Stimulated activated CD8-positive, alpha-beta memory T cell treated with anti-CD3 and anti-CD28 coated beads, Interleukin-15, amount 100 ng/mL, for 4 hours (primary cell): Measurements from ENCODE around the gene ZNF346.
"Not testable (repeated sequence)": the region's sequence is repeated elsewhere in the genome, so short reads cannot be mapped to it uniquely, and the experiment has no call there.

ENCODE experiments used
- DNase-seq, 2 donors: peaks; one replicate each; pipeline ENCODE4 v3.0.0-alpha.2; 2020; ENCODE audit warnings: low read depth in 2 of 2

ZNF346 gene, protein sequence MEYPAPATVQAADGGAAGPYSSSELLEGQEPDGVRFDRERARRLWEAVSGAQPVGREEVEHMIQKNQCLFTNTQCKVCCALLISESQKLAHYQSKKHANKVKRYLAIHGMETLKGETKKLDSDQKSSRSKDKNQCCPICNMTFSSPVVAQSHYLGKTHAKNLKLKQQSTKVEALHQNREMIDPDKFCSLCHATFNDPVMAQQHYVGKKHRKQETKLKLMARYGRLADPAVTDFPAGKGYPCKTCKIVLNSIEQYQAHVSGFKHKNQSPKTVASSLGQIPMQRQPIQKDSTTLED

DNA sequence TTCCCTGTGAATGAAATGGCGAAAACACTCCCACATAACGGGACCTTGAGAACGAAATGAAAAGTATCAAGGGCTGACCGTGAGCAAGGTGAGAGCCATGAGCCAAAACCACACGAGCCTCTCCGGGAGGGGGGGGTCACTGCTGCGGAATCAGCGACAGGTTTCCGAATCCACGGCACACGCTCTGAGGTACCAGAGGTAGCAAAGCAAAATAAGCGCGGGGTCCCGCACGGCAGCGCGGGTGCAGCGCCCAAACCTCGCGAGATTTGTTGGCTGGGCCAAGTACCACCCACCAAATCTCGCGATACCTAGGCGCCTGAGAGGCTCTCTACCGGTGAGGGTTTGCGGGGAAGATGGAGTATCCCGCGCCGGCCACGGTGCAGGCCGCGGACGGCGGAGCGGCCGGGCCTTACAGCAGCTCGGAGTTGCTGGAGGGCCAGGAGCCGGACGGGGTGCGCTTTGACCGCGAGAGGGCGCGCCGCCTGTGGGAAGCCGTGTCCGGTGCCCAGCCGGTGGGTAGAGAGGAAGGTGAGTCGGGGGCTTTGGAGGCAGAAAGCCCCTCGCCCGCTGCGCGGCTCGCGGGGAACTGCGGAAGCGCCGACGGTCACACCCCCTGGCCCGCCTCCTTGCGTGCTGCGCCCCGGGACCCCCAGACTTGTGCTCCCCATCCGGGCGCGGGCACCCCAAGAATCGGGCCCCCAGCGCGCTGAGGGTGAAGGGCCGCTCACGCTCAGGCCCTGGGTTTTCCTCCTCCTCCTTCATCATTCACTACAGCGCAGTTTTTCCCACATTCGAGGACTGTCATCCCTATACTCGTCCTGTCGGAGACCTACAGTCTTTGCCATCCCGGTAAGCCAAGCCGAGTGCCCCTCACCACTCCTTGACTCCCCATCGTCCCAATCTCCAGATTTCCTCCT lies at the start of gene ZNF346:
Gene ZNF346, plus strand, starts transcription at position 311 of the 917 bp plus-strand sequence. Its CDS starts 43 bp downstream, at position 354.
- peak; percentile 73 to 81 for DNase-seq

DNA sequence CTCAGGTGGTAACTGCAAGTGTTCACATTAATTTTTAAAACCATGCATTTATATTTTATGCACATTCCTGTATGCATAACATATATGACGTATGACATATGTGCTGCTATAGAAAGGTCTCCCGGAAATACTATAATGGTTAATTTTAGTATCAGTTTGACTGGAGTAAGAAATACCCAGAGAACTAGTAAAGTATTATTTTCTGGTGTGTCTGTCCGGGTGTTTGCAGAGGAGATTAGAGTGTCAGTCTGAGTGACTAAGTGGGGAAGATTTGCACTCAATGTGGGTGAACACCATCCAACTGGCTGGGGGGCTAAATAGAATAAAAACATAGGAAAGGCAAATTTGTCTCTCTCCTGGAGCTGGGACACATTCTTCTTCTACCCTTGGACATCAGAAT lies 42.8 kb upstream of the ZNF346 start:
- no peak for DNase-seq

DNA sequence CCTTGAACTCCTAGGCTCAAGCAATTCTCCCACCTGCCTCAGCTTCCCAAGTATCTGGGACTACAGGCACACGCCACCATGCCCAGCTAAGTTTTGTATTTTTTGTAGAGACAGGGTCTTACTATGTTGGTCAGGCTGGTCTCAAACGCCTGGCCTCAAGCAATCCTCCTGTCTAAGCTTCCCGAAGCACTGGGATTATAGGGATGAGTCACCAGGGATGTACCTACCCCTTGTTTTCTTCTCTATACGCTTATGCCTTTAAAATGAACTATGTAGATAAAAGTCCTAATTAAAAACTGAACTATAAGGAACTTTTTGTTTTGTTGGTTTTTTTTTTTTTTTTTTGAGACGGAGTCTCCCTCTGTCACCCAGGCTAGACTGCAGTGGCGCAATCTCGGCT lies 41.7 kb upstream of the ZNF346 start:
- no peak for DNase-seq

GRCh38 chr5:176983112-176983511 lies 39.4 kb upstream of the ZNF346 start:
- DNase-seq: not testable (repeated sequence)

DNA sequence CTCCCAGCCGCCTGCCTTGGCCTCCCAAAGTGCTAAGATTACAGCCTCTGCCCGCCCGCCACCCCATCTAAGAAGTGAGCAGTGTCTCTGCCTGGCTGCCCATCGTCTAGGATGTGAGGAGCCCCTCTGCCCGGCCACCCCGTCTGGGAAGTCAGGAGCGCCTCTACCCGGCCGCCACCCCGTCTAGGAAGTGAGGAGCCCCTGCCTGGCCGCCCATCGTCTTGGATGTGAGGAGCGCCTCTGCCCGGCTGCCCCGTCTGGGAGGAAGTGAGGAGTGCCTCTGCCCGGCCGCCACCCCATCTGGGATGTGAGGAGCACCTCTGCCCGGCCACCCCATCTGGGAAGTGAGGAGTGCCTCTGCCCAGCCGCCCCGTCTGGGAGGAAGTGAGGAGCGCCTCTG lies 38.9 kb upstream of the ZNF346 start:
- not testable (repeated sequence) for DNase-seq

DNA sequence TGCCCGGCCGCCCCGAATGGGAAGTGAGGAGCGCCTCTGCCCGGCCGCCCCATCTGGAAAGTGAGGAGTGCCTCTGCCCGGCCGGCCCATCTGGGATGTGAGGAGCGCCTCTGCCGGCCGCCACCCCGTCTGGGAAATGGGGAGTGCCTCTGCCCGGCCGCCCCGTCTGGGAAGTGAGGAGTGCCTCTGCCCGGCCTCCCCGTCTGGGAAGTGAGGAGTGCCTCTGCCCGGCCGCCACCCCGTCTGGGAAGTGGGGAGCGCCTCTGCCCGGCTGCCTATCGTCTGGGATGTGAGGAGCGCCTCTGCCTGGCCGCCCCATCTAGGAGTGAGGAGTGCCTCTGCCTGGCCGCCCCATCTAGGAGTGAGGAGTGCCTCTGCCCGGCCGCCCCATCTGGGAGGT lies 38.3 kb upstream of the ZNF346 start:
- DNase-seq: not testable (repeated sequence)

DNA sequence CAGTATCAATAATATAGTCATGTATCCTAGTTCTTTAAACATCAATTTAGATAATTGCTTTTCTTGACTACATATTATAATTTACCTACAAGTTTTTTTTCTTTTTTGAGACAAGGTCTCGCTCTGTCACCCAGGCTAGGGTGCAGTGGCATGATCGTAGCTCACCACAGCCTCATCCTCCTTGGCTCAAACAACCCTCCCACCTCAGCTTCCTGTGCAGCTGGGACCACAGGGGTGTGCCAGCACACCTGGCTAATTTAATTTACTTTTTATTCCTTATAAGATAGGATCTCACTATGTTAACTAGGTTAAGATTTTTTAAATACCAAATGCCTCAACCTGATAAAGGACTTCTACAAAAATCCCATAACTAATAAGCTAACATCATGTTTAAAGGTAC lies 37.0 kb upstream of the ZNF346 start:
- DNase-seq: peak in 1 of 2 donors; percentile 11

DNA sequence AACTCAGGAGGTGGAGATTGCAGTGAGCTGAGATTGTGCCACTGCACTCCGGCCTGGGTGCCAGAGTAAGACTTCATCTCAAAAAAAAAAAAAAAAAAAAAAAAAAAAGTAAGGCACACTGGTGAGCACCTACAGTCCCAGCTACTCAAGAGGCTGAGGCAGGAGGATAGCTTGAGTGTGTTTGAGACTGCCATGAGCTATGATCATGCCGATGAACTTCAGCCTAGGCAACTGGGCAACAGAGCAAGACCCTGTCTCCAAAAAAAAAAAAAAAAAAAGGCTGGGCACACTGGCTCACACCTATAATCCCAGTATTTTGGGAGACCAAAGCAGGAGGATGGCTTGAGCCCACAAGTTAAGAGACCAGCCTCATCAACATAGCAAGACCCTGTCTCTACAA lies 36.2 kb upstream of the ZNF346 start:
- no peak for DNase-seq

DNA sequence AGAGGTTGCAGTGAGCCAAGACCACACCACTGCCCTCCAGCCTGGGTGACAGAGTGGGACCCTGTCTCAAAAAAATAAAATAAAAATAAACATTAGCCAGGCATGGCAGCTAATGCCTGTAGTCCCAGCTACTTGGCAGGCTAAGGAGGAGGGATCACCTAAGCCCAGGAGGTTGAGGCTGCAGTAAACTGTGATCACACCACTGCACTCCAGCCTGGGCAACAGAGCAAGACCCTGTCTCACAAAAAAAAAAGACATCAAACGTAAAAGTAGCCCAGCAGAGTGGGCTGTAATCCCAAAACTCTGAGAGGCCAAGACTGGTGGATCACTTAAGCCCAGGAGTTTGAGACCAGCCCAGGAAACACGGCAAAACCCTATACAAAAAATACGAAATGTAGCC lies 34.9 kb upstream of the ZNF346 start:
- no peak for DNase-seq

DNA sequence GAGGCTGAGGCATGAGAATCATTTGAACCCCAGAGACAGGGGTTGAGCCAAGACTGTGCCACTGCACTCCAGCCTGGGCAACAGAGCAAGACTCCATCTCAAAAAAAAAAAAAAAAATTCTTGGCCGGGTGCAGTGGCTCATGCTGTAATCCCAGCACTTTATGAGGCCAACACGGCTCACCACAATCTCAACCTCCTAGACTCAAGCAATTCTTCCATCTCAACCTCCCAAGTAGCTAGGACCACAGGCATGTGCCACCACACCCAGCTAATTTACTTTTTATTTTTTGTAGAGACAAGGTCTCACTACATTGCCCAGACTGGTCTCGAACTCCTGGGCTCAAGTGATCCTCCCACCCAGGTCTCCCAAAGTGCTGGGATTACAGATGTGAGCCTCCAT lies 29.4 kb upstream of the ZNF346 start:
- DNase-seq: not testable (repeated sequence)

- no peak for DNase-seq
These were observed 27.9 kb upstream of the ZNF346 start for GRCh38 chr5:176994460-176995121.

DNA sequence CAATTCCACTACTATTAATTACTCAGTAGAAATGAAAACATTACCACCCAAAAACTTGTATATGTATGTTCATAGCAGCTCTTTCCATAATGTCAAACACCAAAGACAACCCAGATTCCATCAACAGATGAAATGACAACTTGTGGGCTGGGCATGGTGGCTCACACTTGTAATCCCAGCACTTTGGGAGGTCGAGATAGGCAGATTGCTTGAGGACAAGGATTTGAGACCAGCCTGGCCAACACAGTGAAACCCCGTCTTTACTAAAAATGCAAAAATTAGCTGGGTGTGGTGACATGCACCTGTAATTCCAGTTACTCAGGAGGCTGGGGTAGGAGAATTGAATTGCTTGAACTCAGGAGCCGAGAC lies 27.4 kb upstream of the ZNF346 start:
- DNase-seq: no peak

GRCh38 chr5:176995896-176996767 lies 26.4 kb upstream of the ZNF346 start:
- no peak for DNase-seq

DNA sequence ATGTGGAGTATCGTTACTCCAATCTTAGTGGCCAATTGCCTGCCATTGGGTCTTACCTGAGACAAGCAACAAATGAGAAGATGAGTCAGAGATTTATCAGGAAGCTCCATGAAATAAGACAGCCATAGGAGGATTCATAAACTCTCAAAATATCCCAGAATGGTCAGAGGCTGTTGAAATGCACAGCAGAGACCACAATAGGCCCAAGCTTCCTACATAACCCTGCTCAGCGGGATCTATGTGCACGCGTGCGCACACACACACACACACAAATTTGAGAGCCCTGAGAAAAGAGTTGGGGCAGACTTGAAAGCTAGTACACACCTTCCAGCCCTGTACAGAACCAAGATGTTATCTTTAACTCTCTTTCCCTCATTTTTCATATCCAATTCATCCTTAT lies 25.7 kb upstream of the ZNF346 start:
- no peak for DNase-seq

- no peak for DNase-seq
These were observed 23.7 kb upstream of the ZNF346 start for GRCh38 chr5:176998828-176999227.

GRCh38 chr5:176999526-176999925 lies 23.0 kb upstream of the ZNF346 start:
- DNase-seq: not testable (repeated sequence)

DNA sequence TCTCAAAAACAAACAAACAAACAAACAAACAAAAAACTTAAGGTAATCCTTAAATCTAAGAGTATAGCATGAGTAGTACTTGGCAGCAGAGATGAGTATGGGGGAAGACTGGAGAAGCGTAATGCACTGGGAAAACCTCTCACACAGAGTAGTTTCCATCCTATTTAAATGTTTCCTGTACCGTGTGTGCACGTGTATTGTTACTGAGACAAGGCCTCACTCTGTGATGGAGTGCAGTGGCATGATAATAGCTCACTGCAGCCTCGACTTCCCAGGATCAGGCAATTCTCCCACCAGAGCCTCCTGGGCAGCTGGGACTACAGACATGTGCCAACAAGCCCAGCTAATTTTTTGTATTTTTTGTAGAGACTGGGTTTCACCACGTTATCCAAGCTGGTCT lies 18.8 kb upstream of the ZNF346 start:
- no peak for DNase-seq

DNA sequence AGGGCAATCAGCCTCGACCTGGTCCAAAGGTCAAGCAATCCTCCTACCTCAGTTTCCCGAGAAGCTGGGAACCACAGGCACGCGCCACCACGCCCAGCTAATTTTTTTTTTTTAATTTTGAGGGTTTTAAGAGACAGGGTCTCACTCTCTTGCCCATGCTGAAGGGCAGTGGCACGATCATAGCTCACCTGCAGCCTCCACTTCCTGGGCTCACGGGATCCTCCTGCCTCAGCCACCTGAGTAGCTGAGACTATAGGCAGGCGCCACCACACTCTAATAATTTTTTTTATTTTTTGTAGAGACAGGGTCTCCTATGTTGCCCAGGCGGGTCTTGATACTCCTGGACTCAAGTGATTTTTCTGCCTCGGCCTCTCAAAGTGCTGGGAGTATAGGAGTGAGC lies 17.5 kb upstream of the ZNF346 start:
- no peak for DNase-seq

DNA sequence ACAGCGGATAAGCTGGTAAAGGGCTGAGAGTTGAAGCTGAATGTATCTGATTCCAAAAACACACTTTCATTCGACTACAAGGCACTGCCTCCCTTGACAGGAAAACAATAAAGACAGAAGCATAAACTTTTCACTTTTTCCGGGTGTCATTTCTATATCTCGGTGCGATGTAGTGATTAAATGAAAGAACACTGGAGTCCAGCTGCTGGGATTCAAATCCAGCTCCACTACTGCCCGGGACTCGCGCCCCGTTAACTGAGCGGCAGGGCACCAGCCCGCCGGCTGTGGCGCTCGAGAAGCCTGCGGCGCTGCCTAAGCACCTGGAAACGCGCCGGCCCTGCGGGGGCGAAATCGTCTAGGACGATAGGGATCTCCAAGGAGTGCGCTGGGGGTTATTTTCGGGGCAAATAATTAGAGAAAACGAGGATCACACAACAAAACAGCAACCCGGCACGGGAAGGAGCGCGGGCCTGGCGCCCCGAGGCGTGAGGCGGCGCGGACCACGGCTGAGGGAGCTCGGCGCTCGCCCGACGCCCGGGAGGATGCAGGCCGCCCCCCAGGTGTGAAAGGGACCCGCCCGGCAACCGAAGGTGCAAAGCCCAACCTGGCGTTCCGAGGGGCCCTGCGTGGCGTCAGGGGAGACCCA lies 16.8 kb upstream of the ZNF346 start:
- peak; percentile 35 to 41 for DNase-seq

DNA sequence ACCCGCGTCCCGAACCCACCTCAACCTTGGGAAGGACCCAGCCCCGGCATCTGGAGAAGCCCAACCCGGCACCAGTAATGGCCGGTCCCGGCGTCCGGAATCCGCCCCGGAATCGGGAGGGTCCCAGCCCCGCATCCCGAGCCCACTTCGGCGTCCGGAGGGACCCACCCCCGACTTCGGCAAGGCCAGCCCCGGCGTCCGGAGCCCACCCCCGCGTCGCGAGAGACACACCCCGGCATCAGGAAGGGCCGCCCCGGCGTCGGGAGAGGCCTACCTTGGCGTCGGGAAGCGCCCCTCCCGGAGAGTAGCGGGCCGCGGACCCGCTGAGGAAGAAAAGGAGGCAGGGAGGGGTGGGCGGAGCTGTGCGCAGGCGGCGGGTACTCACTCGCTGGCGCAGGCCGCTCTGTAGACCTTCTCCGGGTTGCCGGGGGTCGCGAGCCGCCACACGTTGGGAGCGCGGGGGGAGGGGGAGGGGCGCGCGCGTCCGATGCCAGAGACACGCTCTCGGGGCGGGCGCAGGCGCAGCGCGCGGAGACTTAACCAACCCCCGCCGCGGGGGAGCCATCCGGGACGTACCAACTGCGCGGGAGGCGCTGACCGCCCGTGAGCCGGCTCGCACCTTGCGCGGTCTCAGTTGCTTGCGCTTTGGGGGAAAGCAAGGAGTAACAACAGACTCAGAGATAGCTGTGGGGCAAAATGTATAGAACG lies 16.1 kb upstream of the ZNF346 start, which contains the start of gene UIMC1:
Gene UIMC1, minus strand, starts transcription at position 515 of the 708 bp plus-strand sequence. CDS start 24,164 bp downstream, outside the sequence.
- DNase-seq: peak; percentile 81 to 88
